Measurements from ENCODE around the gene ACIN1.
"Not testable (repeated sequence)": the region's sequence is repeated elsewhere in the genome, so short reads cannot be mapped to it uniquely, and the experiment has no call there.

The ACIN1 gene

GRCh38 chr14:23015618-23016017 lies 79.3 kb downstream of the ACIN1 start:
- DNase-seq (ENCODE audit: low read depth), result no peak

- DNase-seq (ENCODE audit: low read depth), result not testable (repeated sequence)
These were observed 81.2 kb downstream of the ACIN1 start for GRCh38 chr14:23013749-23014054.

GRCh38 chr14:23013054-23013748 lies 81.7 kb downstream of the ACIN1 start:
- no peak for DNase-seq (ENCODE audit: low read depth)

- peak; percentile 24 for DNase-seq (ENCODE audit: low read depth)
These were observed 84.8 kb downstream of the ACIN1 start, which contains the start of gene C14orf93 for GRCh38 chr14:23009939-23010726. C14orf93 (minus strand) TSS chr14:23010143; CDS start chr14:22999023, 11,120 bp downstream.

GRCh38 chr14:23009483-23009938 lies 85.4 kb downstream of the ACIN1 start:
- no peak for DNase-seq (ENCODE audit: low read depth)

GRCh38 chr14:23008831-23009230 lies 86.1 kb downstream of the ACIN1 start:
- DNase-seq (ENCODE audit: low read depth), result no peak

Data from fibroblast of the conjunctiva (primary cell).